HG03196 (cell line): ENCODE results near the gene ARHGEF25.

Source experiments
- ATAC-seq: cut with Tn5 transposase; IDR thresholded peaks from one replicate; pipeline ENCODE4 v1.9.1; 2021; ENCODE audit not compliant: unreplicated experiment

Gene ARHGEF25

GRCh38 chr12:57621497-57622292 is 10.5 kb downstream of the ARHGEF25 start:
- no peak for ATAC-seq

DNA sequence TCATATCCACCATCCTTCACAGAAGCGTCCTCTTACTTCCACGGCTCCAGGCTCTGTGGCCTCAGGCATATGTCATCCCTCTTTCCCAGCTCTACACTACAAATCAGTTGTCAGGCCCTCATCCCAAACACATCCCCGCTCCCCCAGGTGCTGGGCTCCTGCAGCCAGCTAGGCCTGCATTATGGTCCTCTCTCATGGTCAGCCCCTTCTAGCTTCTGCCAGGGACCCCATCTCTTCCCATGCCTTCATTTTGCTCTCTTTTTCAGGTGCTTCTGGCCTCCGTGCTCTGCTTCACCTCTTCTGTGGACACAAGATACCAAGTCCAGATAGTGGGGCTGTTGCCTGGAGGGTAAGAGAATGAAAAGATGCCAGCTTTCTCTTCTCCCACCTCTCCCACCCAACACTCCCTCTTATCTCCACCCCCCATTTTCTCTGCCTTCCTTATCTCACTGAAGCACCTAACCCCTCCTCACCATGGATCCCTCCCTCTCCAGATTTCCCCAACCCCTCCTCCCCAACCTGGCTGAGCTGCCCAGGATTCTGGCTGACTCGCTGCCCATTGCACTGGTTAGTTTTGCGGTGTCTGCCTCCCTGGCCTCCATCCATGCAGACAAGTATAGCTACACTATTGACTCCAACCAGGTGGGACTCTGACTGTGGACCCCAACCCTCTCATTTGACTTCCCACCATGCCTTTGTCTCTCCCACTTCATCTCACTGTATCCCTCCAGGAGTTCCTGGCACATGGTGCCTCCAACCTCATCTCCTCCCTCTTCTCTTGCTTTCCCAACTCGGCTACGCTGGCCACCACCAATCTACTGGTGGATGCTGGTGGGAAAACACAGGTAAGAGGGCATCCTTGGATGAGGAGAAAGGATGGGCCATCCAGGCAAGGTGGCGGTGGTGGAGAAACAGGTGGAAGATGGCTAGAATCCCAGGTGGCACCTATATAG is 11.3 kb downstream of the ARHGEF25 start:
- no peak for ATAC-seq

- ATAC-seq: no peak
Measured at GRCh38 chr12:57623385-57623784, 12.2 kb downstream of the ARHGEF25 start.

DNA sequence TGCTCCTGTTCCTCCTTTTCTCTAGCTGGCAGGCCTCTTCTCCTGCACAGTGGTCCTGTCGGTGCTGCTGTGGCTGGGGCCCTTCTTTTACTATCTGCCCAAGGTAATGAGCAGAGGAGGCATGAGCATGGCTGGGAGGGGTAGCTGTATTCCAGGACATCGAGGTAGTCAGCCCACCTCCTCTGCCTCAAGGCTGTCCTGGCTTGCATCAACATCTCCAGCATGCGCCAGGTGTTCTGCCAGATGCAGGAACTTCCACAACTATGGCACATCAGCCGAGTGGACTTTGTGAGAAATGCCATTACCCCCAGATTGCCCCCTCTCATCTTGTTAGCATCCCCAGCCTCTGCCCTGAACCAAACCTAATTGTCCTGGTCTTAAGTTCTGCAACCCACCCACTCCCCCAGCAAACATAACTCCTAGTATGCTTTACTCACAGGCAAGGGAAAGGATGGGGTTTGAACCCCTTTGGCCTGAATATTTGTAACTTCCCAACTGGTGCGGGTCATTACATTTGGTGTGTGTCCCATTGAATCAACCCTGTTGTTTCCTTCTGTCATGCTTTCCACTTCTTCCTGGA is 12.7 kb downstream of the ARHGEF25 start:
- no peak for ATAC-seq

DNA sequence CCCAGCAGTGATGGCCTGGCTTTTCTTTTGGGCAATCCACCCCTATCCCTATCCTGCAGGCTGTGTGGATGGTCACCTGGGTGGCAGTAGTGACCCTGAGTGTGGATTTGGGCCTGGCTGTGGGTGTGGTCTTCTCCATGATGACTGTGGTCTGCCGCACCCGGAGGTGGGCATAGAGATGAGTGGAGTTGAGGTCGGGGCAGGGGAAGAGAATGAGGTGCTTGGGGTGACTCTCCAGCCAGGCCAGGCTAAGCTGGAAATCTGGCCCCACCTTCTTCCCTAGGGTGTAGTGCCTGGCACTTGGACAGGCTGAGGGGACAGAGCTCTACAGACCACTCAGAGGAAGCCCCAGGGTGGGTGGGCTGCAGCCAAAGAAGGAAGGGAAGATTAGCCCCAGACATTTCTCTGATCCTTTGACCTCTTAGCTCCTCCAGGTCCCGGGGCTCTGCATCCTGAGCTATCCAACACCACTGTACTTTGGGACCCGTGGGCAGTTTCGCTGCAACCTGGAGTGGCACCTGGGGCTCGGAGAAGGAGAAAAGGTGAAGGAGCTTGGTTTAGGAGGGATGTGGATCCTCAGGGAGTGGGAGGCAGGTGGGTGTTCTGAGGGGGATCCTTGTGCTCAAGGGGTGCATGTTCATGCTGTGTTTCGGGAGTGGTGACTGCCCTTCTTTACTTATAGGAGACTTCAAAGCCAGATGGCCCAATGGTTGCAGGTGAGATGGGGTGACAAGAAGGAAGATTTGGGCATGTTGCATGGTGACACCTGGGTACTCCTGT is 13.4 kb downstream of the ARHGEF25 start:
- no peak for ATAC-seq

GRCh38 chr12:57625261-57626032 is 14.2 kb downstream of the ARHGEF25 start:
- ATAC-seq: no peak

DNA sequence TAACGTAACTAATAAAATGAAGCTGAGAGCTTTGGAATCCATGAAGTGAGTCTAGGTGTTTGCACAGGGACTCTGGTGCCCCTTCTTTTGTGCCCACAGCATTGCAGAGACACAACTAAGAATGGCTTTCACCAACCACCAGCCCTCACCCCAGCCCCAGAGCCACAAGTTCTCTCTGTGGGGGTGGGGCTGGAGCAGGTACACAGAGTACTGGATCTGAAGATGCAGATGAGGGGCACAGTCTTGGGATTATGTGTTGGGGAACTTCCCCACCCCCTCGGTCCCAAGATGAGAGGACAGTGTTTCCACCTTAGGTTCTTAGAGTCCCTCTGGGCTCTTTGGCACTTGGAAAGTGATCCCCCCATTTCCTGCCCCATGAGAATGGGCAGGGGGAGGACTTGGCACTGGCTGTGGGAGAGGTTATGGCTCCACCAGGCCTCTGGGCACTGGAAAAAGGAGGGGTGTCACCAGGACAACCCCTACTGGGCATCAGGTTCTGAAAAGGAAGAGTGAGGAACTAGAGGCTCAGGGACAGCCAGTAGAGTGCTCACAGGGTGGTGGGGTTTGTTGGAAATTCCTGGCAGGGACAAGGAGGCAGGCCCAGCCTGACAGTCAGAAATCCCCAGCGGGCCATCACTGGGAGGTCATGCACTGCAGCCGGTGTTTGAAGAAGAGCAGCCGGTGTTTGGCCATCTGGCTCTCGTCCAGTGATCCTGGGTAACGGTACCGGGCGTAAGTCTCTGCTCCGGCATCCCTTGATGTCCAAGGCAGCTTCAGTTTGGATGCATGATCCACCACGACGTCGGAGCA is 15.1 kb downstream of the ARHGEF25 start:
- ATAC-seq: no peak

DNA sequence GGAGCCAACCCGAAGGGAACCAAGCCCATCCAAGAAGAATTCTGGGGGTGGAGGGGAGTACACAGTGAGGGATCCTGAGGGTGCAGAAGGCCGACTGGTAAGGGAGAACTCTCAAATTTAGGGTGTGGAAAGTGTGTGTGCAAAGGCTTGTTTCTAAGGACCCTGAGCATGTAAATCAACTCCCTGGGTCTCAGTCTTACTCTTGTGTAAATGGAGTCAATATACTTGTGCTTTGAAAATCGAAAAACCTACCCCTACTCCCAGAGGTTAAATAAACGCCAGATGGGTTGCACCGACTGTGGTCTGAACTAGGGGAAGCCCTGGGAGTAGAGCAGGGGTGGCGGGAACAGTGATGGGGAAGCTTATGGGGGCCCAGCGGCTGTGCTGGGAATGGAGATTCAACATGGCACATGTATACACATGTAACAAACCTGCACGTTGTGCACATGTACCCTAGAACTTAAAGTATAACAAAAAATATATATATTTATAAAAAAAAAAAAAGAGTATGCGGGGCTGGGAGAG is 15.7 kb downstream of the ARHGEF25 start:
- ATAC-seq: no peak

DNA sequence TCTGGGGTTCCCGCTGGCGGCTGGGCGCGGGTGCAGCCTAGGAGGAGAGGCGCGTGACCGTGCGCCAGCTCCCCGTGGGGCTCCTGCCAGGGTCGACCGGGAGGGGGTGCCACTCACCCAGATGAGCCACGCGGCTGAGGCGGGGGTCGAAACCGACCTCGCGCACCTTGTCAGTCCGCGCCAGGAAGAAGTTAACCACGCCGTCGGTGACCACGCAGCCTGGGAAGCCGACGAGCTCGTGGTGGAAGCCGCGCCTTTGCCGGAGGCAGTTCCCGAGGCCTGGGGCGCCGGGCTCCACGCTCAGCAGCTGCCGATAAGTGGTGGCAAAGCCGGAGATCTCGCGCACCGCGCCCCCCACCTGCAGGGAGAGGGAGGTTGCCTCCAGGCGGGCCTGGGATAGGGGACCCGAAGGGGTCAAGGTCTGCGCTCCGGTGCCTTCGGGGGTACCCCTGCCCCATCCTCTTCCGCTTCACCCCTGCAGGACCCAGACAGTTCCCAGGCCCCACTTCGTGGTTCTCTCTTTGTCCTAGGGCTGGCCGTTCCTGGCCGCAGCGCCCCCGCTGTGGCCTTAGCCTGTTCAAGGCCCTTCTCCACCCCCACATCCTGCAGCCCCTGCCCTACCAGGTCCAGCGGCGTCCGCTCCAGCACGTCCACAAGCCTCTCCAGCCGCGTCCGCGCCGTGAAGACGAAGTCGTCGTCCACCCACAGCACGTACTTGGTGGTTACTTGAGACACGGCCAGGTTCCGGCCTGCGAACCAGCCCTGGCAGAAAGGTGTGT is 16.5 kb downstream of the ARHGEF25 start:
- no peak for ATAC-seq

DNA sequence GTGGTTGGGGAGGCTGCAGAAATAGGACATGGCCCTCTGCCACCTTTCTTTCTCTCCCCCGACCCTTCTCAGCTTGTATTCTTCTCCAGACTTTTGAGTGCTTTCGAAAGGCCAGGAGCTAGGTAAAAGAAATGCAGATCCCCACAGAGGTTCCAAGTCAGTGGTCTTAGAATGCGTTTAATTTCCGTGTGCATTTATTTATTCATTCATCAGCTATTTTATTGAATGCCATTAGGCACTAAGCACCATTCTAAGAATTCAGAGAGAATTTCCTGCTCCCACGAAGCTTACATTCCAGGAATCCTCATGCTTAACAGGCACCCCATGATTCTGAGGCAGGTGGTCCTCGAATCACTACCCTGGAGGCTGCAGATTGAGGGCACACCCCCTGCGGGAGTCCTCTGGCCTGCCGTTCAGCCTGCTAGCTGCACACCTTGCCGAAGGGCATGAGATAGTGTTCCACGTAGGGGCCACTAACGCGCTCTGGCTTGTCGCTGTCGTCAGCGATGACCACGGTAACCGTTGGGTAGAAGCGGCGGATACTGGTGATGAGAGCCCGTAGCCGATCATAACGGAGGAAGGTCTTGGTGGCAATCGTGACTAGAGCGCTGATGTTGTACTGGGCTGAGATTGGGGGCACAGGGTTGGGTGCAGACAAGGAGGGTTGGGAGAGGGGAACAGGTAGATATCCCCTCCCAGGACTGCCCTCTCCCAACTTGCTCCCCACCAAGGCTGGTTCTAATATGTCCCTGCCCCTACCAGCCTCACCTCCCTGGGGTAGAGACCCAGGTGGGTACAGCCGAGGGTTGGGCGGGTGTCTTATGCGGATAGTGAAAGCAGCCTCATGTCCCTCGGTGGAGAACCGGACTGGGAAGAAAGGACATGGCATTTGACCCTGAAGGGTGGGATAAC is 17.3 kb downstream of the ARHGEF25 start:
- no peak for ATAC-seq

- ATAC-seq: no peak
Measured at GRCh38 chr12:57629897-57630471, 18.7 kb downstream of the ARHGEF25 start.

GRCh38 chr12:57630891-57631433 is 19.7 kb downstream of the ARHGEF25 start:
- ATAC-seq: no peak

DNA sequence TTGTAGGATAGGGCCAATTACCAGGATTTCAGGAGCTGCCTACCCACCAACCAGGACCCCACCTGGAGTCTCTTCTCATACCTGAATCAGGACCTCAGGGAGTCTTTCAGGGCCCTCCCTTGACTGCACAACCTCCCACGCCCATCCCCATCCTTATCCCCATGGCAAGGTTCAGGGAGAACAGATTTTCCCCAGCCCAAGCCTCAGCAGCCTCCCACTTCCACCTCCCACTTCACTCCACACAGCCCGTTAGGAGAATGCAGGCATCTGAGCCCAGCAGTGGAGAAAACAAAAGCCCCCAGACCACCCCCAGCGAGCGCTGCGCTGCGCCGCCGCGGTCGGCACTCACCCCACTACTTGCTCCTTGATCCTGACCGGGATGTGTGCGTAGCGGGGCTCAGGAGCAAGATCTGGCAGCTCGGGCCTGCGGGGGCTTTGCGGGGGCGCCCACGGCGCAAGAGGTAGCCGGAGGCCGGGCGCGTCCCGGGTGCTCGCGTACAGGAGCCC is 20.4 kb downstream of the ARHGEF25 start:
- ATAC-seq: no peak

DNA sequence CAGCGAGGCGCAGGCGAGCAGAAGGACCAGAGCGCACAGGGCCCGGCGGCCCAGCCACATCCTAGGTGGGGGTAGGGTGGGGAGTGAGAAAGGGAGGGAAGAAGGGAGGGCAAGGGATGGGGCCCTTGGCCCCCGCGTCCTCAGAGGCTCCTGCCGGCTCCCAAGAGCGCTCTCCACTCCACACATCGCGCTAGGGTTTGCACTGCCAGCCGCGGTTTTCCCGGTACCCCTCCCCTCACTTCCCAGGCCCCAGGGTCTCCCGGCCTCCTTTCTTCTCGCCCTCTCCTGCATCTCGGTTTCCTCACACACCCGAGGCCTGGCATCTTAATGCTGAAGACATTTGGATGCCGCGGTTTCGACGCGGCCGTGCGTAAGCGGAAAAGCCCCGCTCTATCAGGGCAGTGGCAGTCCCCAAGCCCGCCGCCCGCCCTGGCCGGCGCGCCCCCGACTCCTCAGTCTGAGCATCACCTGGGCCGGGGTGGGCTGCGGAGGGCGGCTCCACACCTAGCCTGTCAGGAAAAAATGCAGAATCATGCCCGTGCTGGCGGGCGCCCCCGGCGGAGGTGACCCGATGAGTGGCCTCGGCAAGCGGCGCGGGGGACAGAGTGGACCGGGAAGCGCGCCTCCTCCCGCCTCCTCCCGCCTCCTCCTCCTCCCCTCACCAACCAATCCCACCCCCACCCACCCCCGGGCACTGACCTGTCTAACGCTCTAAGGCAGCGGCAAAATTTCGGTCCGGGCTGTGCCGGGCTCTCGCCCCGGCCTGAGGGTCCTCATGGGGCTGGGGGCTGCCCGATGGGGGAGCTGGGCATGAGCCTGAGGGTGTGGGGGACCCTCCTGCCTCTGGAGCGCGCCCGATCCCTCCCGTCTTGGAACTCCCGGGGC is 21.1 kb downstream of the ARHGEF25 start:
- no peak for ATAC-seq
